GM10266 (cell line): ENCODE data around the gene KLF5.
"Not testable (repeated sequence)": the region's sequence is repeated elsewhere in the genome, so short reads cannot be mapped to it uniquely, and the experiment has no call there.

Source experiments
- DNase-seq: peaks from one replicate; pipeline ENCODE4 v3.0.0; 2012; ENCODE audit errors: extremely low spot score
- TF ChIP-seq, protein P1 (sequence below): IDR thresholded peaks from 2 replicates; pipeline ENCODE4 v1.5.1; 2012; ENCODE audit warnings: mild to moderate bottlenecking, low read depth; ENCODE audit not compliant: control insufficient read depth, insufficient read depth; ENCODE audit errors: missing control alignments

KLF5 gene

GRCh38 chr13:73036566-73036965 is 22.2 kb upstream of the KLF5 start:
- TF ChIP-seq, protein P1, sequence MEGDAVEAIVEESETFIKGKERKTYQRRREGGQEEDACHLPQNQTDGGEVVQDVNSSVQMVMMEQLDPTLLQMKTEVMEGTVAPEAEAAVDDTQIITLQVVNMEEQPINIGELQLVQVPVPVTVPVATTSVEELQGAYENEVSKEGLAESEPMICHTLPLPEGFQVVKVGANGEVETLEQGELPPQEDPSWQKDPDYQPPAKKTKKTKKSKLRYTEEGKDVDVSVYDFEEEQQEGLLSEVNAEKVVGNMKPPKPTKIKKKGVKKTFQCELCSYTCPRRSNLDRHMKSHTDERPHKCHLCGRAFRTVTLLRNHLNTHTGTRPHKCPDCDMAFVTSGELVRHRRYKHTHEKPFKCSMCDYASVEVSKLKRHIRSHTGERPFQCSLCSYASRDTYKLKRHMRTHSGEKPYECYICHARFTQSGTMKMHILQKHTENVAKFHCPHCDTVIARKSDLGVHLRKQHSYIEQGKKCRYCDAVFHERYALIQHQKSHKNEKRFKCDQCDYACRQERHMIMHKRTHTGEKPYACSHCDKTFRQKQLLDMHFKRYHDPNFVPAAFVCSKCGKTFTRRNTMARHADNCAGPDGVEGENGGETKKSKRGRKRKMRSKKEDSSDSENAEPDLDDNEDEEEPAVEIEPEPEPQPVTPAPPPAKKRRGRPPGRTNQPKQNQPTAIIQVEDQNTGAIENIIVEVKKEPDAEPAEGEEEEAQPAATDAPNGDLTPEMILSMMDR: no peak
- DNase-seq: no peak

- TF ChIP-seq, protein P1: no peak
- no peak for DNase-seq
Measured at GRCh38 chr13:73038064-73038463, 20.7 kb upstream of the KLF5 start.

- DNase-seq: no peak
- TF ChIP-seq, protein P1: no peak
Measured at GRCh38 chr13:73039201-73040108, 19.4 kb upstream of the KLF5 start.

DNA sequence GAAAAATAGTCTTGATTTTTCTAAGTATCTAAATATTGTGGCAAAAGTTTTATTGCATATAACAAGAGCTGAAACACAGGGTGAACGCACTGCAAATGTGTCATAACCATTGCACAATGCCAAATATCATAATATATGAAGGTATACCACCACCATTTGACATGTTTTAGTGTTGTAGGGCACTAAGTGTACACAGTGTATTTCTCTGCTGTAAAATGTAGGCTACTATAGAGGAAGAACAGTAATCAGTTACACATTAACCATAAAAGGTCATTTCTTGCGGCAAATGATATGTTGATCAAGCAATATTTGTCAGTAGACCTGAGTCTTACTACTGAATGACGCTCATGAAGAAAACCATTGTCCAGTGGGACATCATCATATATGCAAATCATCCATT is 18.3 kb upstream of the KLF5 start:
- DNase-seq: no peak
- TF ChIP-seq, protein P1: no peak

GRCh38 chr13:73040968-73041596 is 17.7 kb upstream of the KLF5 start:
- DNase-seq: no peak
- TF ChIP-seq, protein P1: no peak

- TF ChIP-seq, protein P1: no peak
Measured at GRCh38 chr13:73045031-73045430, 13.8 kb upstream of the KLF5 start.

GRCh38 chr13:73048615-73049014 is 10.2 kb upstream of the KLF5 start:
- DNase-seq: not testable (repeated sequence)

More at GRCh38 chr13:73045031-73045430, 13.8 kb upstream of the KLF5 start:
- no peak for DNase-seq

- DNase-seq: no peak
- TF ChIP-seq, protein P1: no peak
Measured at GRCh38 chr13:73054712-73055111, 4.1 kb upstream of the KLF5 start.
